A549 (cell line): ENCODE data around the gene OR2T12. TPM values are rescaled to one million over a fixed set of nuclear protein-coding genes. Genes with fewer than 3 reads are reported as not detected.
"Not testable (repeated sequence)": the region's sequence is repeated elsewhere in the genome, so short reads cannot be mapped to it uniquely, and the experiment has no call there.

Source experiments
- ATAC-seq, 2 experiments: fragments of 200-7000 bp in 1 of 2; fragments of >200 bp in 1 of 2; cut with Nextera tagmentation in 1 of 2; cut with Tn5 transposase in 1 of 2; 3 replicates each; pipeline versions ENCODE4 v1.8.0 to v1.9.1; 2018 to 2020; ENCODE audit warnings: mild to moderate bottlenecking in 1 of 2, moderate library complexity in 1 of 2
- CTCF ChIA-PET: fragments of 300-600 bp; sonication (Branson Sonifier 250); formaldehyde crosslinking; extraction: SDS; loops from one replicate; lab custom pipeline; 2021; ENCODE audit warnings: antibody characterized with exemption, inconsistent platforms; lab: Yijun Ruan, JAX
- POLR2A ChIA-PET: fragments of 350-600 bp; formaldehyde crosslinking; extraction: SDS; loops from one replicate; lab custom pipeline; 2021; ENCODE audit warnings: antibody characterized with exemption, inconsistent platforms; lab: Yijun Ruan, JAX
- DNase-seq, 2 experiments: peaks; one replicate each; pipeline versions ENCODE4 v3.0.0 to v3.0.0-alpha.2; 2011 to 2016; ENCODE audit warnings: low read depth in 1 of 2, low spot score in 1 of 2
- FAIRE-seq: peaks from 2 replicates; lab custom pipeline; 2011; peaks lifted over from hg19 to GRCh38; lab: Jason Lieb, UNC
- H3K27ac ChIP-seq, 2 experiments: fragments of >200 bp; sonication (Bioruptor Twin); formaldehyde crosslinking; 3 replicates each; pipeline ENCODE4 v1.5.1; 2016 to 2017
- H3K4me1 ChIP-seq: fragments of >200 bp; sonication (Bioruptor Twin); formaldehyde crosslinking; 3 replicates; pipeline ENCODE4 v1.6.1; 2016
- H3K4me2 ChIP-seq: fragments of >200 bp; sonication (Bioruptor Twin); formaldehyde crosslinking; 3 replicates; pipeline ENCODE4 v1.6.1; 2016
- H3K4me3 ChIP-seq: fragments of >200 bp; sonication (Bioruptor Twin); formaldehyde crosslinking; 3 replicates; pipeline ENCODE4 v1.5.1; 2016
- H3K9me3 ChIP-seq: fragments of >200 bp; sonication (Bioruptor Twin); formaldehyde crosslinking; 3 replicates; pipeline ENCODE4 v1.6.1; 2016
- BHLHE40 ChIP-seq: IDR thresholded peaks from 2 replicates; pipeline ENCODE4 v1.6.1; 2012; ENCODE audit warnings: low read depth, low read length, inconsistent platforms
- CBX2 ChIP-seq: fragments of 200-600 bp; sonication (generic); IDR thresholded peaks from 2 replicates; pipeline ENCODE4 v1.6.1; 2016; ENCODE audit warnings: low read depth, mild to moderate bottlenecking, borderline replicate concordance
- CEBPB ChIP-seq, 2 experiments: fragments of >200 bp in 1 of 2; sonication (Bioruptor Twin) in 1 of 2; formaldehyde crosslinking in 1 of 2; IDR thresholded peaks; 2 replicates each; pipeline ENCODE4 v1.6.1; 2012 to 2016
- CHD2 ChIP-seq: fragments of 150-350 bp; IDR thresholded peaks from 2 replicates; pipeline ENCODE4 v1.6.1; 2014; ENCODE audit warnings: low read length; ENCODE audit not compliant: partially characterized antibody
- CHD4 ChIP-seq: fragments of 200-600 bp; sonication (generic); IDR thresholded peaks from 2 replicates; pipeline ENCODE4 v1.6.1; 2016; ENCODE audit warnings: antibody characterized with exemption, mild to moderate bottlenecking, borderline replicate concordance
- ESRRA ChIP-seq: fragments of 150-350 bp; IDR thresholded peaks from 2 replicates; pipeline ENCODE4 v1.6.1; 2014; ENCODE audit warnings: mild to moderate bottlenecking, low read length, borderline replicate concordance
- GATA3 ChIP-seq: IDR thresholded peaks from 2 replicates; pipeline ENCODE4 v1.6.1; 2012; ENCODE audit warnings: borderline replicate concordance
- HOXB13 ChIP-seq: fragments of 250-450 bp; sonication (Bioruptor Pico); IDR thresholded peaks from 2 replicates; pipeline ENCODE4 v1.5.0; 2020; ENCODE audit warnings: low read depth, mild to moderate bottlenecking, moderate library complexity
- HOXB5 ChIP-seq: fragments of 250-450 bp; sonication (Bioruptor Pico); IDR thresholded peaks from 2 replicates; pipeline ENCODE4 v1.5.0; 2020; ENCODE audit warnings: mild to moderate bottlenecking, moderate library complexity
- JUN ChIP-seq, 2 experiments: fragments of >200 bp; sonication (Bioruptor Twin); formaldehyde crosslinking; IDR thresholded peaks; 2 replicates in 1 of 2; 3 replicates in 1 of 2; pipeline ENCODE4 v1.6.1; 2016 to 2017
- JUNB ChIP-seq: fragments of >200 bp; sonication (Bioruptor Twin); formaldehyde crosslinking; IDR thresholded peaks from 2 replicates; pipeline ENCODE4 v1.6.1; 2016
- MAZ ChIP-seq: fragments of 150-350 bp; IDR thresholded peaks from 2 replicates; pipeline ENCODE4 v1.6.1; 2014; ENCODE audit warnings: antibody characterized with exemption, low read depth, low read length, borderline replicate concordance
- PHF8 ChIP-seq: fragments of 200-600 bp; sonication (generic); IDR thresholded peaks from 2 replicates; pipeline ENCODE4 v1.6.1; 2016; ENCODE audit warnings: low read depth, mild to moderate bottlenecking, antibody characterized with exemption, moderate library complexity, borderline replicate concordance
- POLR2AphosphoS2 ChIP-seq: conservative IDR thresholded peaks from 2 replicates; pipeline ENCODE4 v1.6.1; 2012; ENCODE audit warnings: low read length, improper control_type of control experiment, inconsistent platforms
- RCOR1 ChIP-seq: fragments of 150-350 bp; IDR thresholded peaks from 2 replicates; pipeline ENCODE4 v1.6.1; 2014; ENCODE audit warnings: antibody characterized with exemption, low read length, low read depth
- RFX5 ChIP-seq: fragments of 450-650 bp; IDR thresholded peaks from 2 replicates; pipeline ENCODE4 v1.7.1; 2014; ENCODE audit warnings: antibody characterized with exemption, mild to moderate bottlenecking, moderate library complexity
- RNF2 ChIP-seq: fragments of 200-600 bp; sonication (generic); IDR thresholded peaks from 2 replicates; pipeline ENCODE4 v1.6.1; 2016; ENCODE audit warnings: low read depth, mild to moderate bottlenecking, antibody characterized with exemption, moderate library complexity, borderline replicate concordance
- ZNF302 ChIP-seq: fragments of 250-450 bp; sonication (Bioruptor Pico); IDR thresholded peaks from 2 replicates; pipeline ENCODE4 v1.9.0; 2021; ENCODE audit warnings: inconsistent platforms, mild to moderate bottlenecking, moderate library complexity
- WGBS: methylation state at CpG from one replicate; pipeline ENCODE4 v1.1.6; 2017; ENCODE audit errors: missing lambda C conversion rate; 5-methylcytosine and 5-hydroxymethylcytosine counted together
- polyA plus RNA-seq, 4 experiments: library from polyadenylated mRNA; depleted of rRNA in 3 of 4; stranded (reverse); fragments of >200 nt; fragmentation: RNase III in 1 of 4; extraction: RNeasy Plus Mini Kit Qiagen cat#74134 plus additional on column Dnase treatment in 1 of 4; gene quantifications; 2 replicates in 3 of 4; 3 replicates in 1 of 4; pipeline ENCODE4 v1.2.3, GENCODE V29; 2011 to 2017
- TF ChIP-seq, protein P1 (sequence below): IDR thresholded peaks from 2 replicates; pipeline ENCODE4 v1.6.1; 2012
- TF ChIP-seq, protein P2 (sequence below): fragments of 150-350 bp; IDR thresholded peaks from 2 replicates; pipeline ENCODE4 v1.6.1; 2014; ENCODE audit warnings: low read depth, mild to moderate bottlenecking, low read length
- TF ChIP-seq, protein P3 (sequence below): fragments of 450-650 bp; IDR thresholded peaks from 2 replicates; pipeline ENCODE4 v1.6.1; 2014; ENCODE audit warnings: antibody characterized with exemption
- TF ChIP-seq, protein P4 (sequence below): IDR thresholded peaks from 2 replicates; pipeline ENCODE4 v1.6.1; 2012; ENCODE audit warnings: low read depth, borderline replicate concordance

Gene OR2T12
- polyA plus RNA-seq, 2 of the 4 experiments (the other 2 are of a cell fraction) = not detected

DNA sequence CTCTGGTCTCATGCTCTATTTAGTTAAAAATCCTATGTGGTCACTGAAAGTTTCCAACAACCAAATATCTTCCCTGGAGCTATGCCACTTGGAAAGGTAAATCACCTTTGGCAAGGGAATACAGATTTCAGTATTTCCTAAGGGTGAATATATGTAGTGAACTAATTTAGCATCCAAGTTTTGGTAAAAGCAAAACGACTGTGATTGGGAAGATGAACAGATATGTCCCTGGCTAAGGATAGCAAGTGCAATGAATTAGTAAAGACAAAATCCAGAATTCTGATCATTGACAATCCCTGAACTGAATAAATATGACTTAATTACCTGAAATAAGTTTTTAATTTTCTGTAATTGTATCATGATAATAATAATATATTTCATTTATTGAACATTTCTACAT is 25.3 kb downstream of the OR2T12 start, which contains the start of gene OR2T33:
OR2T33 (minus strand) TSS at position 101 of the 400 bp plus-strand sequence. CDS start 4,162 bp downstream, outside the sequence.
- H3K4me2 ChIP-seq = no peak within 1 kb of the TSS
- H3K4me1 ChIP-seq = no peaks in the 10 kb centered on the region
- WGBS = 0% methylated on average over 1 of the region's 1 CpG
- CTCF ChIA-PET = no interaction called here
- no peak for ATAC-seq
- H3K4me3 ChIP-seq = no peak within 1 kb of the TSS
- no peak for FAIRE-seq
- DNase-seq = no peak
- H3K9me3 ChIP-seq = no peaks in the 10 kb centered on the region
- TF ChIP-seq RCOR1 (no peak), MAZ (no peak), PHF8 (no peak), HOXB5 (CRISPR knock-in tag) (no peak), RFX5 (no peak), GATA3 (no peak), JUNB (no peak), POLR2AphosphoS2 (no peak), CBX2 (no peak), ZNF302 (no peak)
- TF ChIP-seq, protein P1, sequence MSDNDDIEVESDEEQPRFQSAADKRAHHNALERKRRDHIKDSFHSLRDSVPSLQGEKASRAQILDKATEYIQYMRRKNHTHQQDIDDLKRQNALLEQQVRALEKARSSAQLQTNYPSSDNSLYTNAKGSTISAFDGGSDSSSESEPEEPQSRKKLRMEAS = no peak
- TF ChIP-seq, protein P2, sequence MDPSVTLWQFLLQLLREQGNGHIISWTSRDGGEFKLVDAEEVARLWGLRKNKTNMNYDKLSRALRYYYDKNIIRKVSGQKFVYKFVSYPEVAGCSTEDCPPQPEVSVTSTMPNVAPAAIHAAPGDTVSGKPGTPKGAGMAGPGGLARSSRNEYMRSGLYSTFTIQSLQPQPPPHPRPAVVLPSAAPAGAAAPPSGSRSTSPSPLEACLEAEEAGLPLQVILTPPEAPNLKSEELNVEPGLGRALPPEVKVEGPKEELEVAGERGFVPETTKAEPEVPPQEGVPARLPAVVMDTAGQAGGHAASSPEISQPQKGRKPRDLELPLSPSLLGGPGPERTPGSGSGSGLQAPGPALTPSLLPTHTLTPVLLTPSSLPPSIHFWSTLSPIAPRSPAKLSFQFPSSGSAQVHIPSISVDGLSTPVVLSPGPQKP = no peak
- TF ChIP-seq, protein P3, sequence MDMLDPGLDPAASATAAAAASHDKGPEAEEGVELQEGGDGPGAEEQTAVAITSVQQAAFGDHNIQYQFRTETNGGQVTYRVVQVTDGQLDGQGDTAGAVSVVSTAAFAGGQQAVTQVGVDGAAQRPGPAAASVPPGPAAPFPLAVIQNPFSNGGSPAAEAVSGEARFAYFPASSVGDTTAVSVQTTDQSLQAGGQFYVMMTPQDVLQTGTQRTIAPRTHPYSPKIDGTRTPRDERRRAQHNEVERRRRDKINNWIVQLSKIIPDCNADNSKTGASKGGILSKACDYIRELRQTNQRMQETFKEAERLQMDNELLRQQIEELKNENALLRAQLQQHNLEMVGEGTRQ = no peak
- TF ChIP-seq, protein P4, sequence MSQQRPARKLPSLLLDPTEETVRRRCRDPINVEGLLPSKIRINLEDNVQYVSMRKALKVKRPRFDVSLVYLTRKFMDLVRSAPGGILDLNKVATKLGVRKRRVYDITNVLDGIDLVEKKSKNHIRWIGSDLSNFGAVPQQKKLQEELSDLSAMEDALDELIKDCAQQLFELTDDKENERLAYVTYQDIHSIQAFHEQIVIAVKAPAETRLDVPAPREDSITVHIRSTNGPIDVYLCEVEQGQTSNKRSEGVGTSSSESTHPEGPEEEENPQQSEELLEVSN = no peak
- TF ChIP-seq, all 56 proteins: peak for 0
- POLR2A ChIA-PET = no interaction called here
- no peak within 1 kb of the TSS for H3K27ac ChIP-seq

DNA sequence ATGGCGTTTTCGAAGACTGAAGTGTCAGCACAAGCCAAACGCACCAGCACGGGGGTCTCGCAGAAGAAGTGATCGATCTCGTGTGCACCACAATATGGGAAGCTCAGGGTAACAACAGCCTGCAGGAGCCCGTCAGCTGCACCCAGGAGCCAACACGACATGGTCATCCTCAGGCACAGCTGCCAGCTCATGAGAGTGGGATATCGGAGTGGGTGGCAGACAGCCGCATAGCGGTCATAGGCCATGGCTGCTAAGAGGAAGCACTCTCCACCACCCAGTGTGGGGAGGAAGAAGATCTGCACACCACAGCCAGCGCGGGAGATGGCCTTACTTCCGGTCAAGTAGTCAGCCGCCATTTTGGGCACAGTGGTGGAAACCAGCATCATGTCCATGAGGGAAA is 30.0 kb downstream of the OR2T12 start:
- DNase-seq, H3K4me3 ChIP-seq, POLR2A ChIA-PET, FAIRE-seq, H3K4me1 ChIP-seq, ATAC-seq, H3K27ac ChIP-seq, H3K9me3 ChIP-seq, H3K4me2 ChIP-seq, CTCF ChIA-PET: not testable (repeated sequence)
- 39% methylated on average over 5 of the region's 16 CpGs for WGBS

DNA sequence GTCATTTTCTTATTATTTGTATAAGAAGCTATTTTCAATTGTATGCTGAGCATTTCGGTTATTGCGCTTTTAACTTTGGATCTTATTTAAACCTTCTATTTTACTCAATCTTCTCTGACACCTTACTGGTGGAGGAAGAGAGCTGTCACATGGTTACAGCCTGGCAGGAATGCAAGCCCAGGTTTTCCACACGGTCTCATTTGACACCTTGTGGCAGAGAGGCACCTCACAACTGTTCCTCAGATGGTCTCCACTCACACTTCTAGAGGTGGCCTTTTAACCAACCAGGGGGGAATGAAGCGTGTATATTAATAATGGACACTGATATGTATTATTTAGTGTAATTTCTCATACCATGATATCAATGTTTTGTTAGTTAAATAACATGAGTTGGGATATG is 35.0 kb downstream of the OR2T12 start:
- CTCF ChIA-PET = no interaction called here
- ATAC-seq (no peak), FAIRE-seq (no peak), DNase-seq (no peak)
- 0 out of 3 replicates have a peak, but pooled peaks cover 5% of the 10 kb centered on the region for H3K9me3 ChIP-seq
- POLR2A ChIA-PET = no interaction called here
- no peak overlapping the region for H3K4me3 ChIP-seq
- H3K4me1 ChIP-seq = no peaks in the 10 kb centered on the region
- H3K4me2 ChIP-seq = no peak overlapping the region
- no peak overlapping the region for H3K27ac ChIP-seq
- WGBS = 32% methylated on average over 4 of the region's 4 CpGs
- no peak for TF ChIP-seq RCOR1
- no peak for TF ChIP-seq HOXB13 (CRISPR knock-in tag)
- TF ChIP-seq BHLHE40 = no peak
- no peak for TF ChIP-seq CEBPB (IDR thresholded peaks at IDR 0.05)
- TF ChIP-seq RNF2 = no peak
- TF ChIP-seq CHD2 = no peak
- no peak for TF ChIP-seq JUN (IDR thresholded peaks at IDR 0.05)
- TF ChIP-seq CBX2 = no peak
- no peak for TF ChIP-seq ESRRA
- no peak for TF ChIP-seq CHD4

DNA sequence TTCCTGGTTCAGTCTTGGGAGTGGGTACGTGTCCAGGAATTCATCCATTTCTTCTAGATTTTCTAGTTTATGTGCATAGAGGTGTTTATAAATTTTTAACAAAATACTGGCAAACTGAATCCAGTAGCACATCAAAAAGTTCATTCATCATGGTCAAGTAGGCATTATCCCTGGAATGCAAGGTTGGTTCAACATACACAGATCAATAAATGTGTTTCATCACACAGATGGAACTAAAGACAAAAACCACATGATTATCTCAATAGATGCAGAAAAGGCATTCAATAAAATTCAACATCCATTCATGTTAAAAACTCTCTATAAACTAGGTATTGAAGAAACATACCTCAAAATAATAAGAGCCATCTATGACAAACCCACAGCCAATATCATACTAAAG is 43.9 kb downstream of the OR2T12 start:
- POLR2A ChIA-PET, ATAC-seq, H3K4me1 ChIP-seq, H3K4me3 ChIP-seq, H3K27ac ChIP-seq, CTCF ChIA-PET, FAIRE-seq, H3K9me3 ChIP-seq, DNase-seq, H3K4me2 ChIP-seq: not testable (repeated sequence)
- WGBS = 0% methylated on average over 1 of the region's 1 CpG
